Keratinocyte (primary cell): ENCODE data around the gene ERRFI1. TPM values are rescaled to one million over a fixed set of nuclear protein-coding genes. Genes with fewer than 3 reads are reported as not detected.

ENCODE experiments used
- DNase-seq: peaks from one replicate; pipeline ENCODE4 v3.0.0-alpha.2; 2011; ENCODE audit warnings: low read depth, missing footprints, low spot score
- FAIRE-seq: peaks from 2 replicates; lab custom pipeline; 2011; peaks lifted over from hg19 to GRCh38; lab: Jason Lieb, UNC
- H2AFZ ChIP-seq: 2 replicates; pipeline ENCODE4 v1.6.0; 2012; ENCODE audit warnings: low read length, control low read depth, inconsistent platforms; ENCODE audit not compliant: control insufficient read depth
- H3K27ac ChIP-seq: 2 replicates; pipeline ENCODE4 v1.5.1; 2011; ENCODE audit warnings: low read length; ENCODE audit not compliant: control insufficient read depth, insufficient read depth
- H3K27me3 ChIP-seq: 3 replicates; pipeline ENCODE4 v1.6.0; 2011; ENCODE audit warnings: low read length; ENCODE audit not compliant: control insufficient read depth, insufficient read depth; ENCODE audit errors: extremely low read depth
- H3K36me3 ChIP-seq, 2 experiments: 2 replicates in 1 of 2; 3 replicates in 1 of 2; pipeline ENCODE4 v1.5.1; 2011; ENCODE audit warnings: low read length in 2 of 2, mild to moderate bottlenecking in 1 of 2; ENCODE audit not compliant: control insufficient read depth in 2 of 2, insufficient read depth in 2 of 2; ENCODE audit errors: extremely low read depth in 1 of 2
- H3K4me1 ChIP-seq: 3 replicates; pipeline ENCODE4 v1.5.1; 2011; ENCODE audit warnings: low read length; ENCODE audit not compliant: control insufficient read depth, insufficient read depth; ENCODE audit errors: extremely low read depth
- H3K4me2 ChIP-seq: 3 replicates; pipeline ENCODE4 v1.6.0; 2011; ENCODE audit warnings: low read depth, low read length; ENCODE audit not compliant: control insufficient read depth, insufficient read depth; ENCODE audit errors: extremely low read depth
- H3K4me3 ChIP-seq, 3 experiments: fragments of 200-600 bp in 1 of 3; sonication (generic) in 1 of 3; 2 replicates in 2 of 3; 3 replicates in 1 of 3; pipeline ENCODE4 v1.5.1; 2011 to 2016; ENCODE audit warnings: low read length in 3 of 3, mild to moderate bottlenecking in 3 of 3, control low read depth in 2 of 3, inconsistent platforms in 1 of 3, low read depth in 1 of 3, mixed read lengths in 1 of 3, mixed run types in 1 of 3, moderate library complexity in 1 of 3; ENCODE audit not compliant: control insufficient read depth in 2 of 3, insufficient read depth in 2 of 3; ENCODE audit errors: extremely low read depth in 1 of 3
- H3K79me2 ChIP-seq: 2 replicates; pipeline ENCODE4 v1.6.0; 2012; ENCODE audit warnings: low read length; ENCODE audit not compliant: control insufficient read depth, insufficient read depth
- H3K9ac ChIP-seq: 3 replicates; pipeline ENCODE4 v1.6.0; 2011; ENCODE audit warnings: low read length; ENCODE audit not compliant: control insufficient read depth, insufficient read depth; ENCODE audit errors: extremely low read depth
- H3K9me1 ChIP-seq: 3 replicates; pipeline ENCODE4 v1.6.0; 2011; ENCODE audit warnings: low read length; ENCODE audit not compliant: control insufficient read depth, insufficient read depth; ENCODE audit errors: extremely low read depth
- H3K9me3 ChIP-seq: 2 replicates; pipeline ENCODE4 v1.5.1; 2012; ENCODE audit warnings: low read depth, low read length; ENCODE audit not compliant: control insufficient read depth
- H4K20me1 ChIP-seq: 3 replicates; pipeline ENCODE4 v1.6.0; 2011; ENCODE audit warnings: low read length; ENCODE audit not compliant: control insufficient read depth, insufficient read depth; ENCODE audit errors: extremely low read depth
- EZH2 ChIP-seq: IDR thresholded peaks from one replicate; pipeline ENCODE4 v1.6.1; 2012; ENCODE audit warnings: inconsistent platforms, mild to moderate bottlenecking, low read length, moderate library complexity
- dilution Hi-C: fragments of 300-500 bp; cut with MboI; formaldehyde crosslinking; loops from one replicate; pipeline ENCODE4 v1.7.0; 2020; ENCODE audit warnings: low sequenced_read_pairs; ENCODE audit not compliant: extremely low pct_ligation_motif_present
- polyA plus RNA-seq, 5 experiments: library from polyadenylated mRNA; depleted of rRNA in 3 of 5; stranded (reverse) in 3 of 5; stranded (forward) in 1 of 5; unstranded in 1 of 5; fragments of >200 nt; gene quantifications; 1 replicate in 1 of 5; 2 replicates in 3 of 5; 3 replicates in 1 of 5; pipeline versions ENCODE4 v1.2.1 to v1.2.3, GENCODE V29; 2011 to 2012; ENCODE audit warnings: missing spikeins in 2 of 5, low read depth in 1 of 5, low replicate concordance in 1 of 5
- TF ChIP-seq, protein P1 (sequence below), 3 experiments: IDR thresholded peaks in 1 of 3; conservative IDR thresholded peaks in 1 of 3; optimal IDR thresholded peaks in 1 of 3; 2 replicates in 2 of 3; 3 replicates in 1 of 3; pipeline versions ENCODE3 to v1.5.1; 2011; ENCODE audit warnings: low read length in 3 of 3, mild to moderate bottlenecking in 3 of 3, moderate library complexity in 2 of 3, control low read depth in 1 of 3, inconsistent platforms in 1 of 3; ENCODE audit not compliant: insufficient read depth in 2 of 3; ENCODE audit errors: extremely low read depth in 1 of 3

Gene ERRFI1
- polyA plus RNA-seq, 1 donor (not counting 4 experiments of a cell fraction or from before 2014, with no cell fraction given), result 130 TPM

DNA sequence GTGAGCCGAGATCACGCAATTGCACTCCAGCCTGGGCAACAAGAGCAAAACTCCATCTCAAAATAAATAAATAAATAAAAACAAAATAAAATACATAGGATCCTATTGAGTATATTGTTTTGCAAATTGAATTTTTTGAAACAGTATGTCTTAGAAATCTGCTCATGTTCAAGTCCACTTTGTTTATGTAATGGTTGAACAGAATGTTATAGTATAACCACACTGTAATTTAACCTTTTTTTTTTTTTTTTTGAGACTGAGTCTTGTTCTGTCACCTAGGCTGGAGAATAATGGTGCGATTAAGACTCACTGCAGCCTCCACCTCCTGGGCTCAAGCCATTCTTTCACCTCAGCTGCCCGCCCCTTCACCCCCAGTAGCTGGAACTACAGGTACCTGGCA, 33.2 kb downstream of the ERRFI1 start:
- no peak for FAIRE-seq

DNA sequence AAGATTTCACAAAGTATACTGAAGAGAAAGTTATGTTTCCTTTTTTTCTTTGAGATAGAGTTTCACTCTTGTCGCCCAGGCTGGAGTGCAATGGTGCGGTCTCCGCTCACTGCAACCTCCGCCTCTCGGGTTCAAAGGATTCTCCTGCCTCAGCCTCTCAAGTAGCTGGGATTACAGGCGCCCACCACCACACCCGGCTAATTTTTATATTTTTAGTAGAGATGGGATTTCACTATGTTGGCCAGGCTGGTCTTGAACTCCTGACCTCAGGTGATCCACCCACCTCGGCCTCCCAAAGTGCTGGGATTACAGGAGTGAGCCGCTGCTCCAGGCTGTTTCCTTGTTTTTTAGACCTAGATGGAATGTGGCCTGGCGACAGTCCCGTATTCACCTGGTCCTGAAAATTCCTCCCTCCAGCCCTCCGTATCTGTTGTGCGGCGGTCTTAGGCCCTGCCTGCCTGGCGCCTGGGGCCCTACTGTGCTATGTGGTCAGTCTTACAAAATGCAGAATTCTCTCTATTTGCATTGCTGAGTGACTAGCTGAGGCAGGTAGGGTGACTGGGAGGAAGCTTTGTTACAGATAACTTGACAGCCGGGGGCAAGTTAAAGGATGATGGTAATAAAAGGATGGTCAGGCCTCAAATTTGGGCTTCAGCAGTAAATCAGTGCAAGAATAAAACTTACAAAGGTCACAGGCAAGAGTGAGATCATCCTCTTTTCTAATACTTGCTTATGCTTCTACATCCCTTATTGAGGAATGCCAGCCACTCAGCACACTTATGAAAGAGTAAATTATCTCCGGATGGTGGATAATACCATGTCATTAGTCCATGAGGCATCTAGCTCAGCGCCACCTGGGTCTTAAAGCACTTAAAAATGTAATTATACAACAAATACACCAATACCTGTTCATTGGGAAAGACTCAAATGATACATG, 34.3 kb downstream of the ERRFI1 start:
- TF ChIP-seq EZH2, result no peak
- TF ChIP-seq, protein P1, sequence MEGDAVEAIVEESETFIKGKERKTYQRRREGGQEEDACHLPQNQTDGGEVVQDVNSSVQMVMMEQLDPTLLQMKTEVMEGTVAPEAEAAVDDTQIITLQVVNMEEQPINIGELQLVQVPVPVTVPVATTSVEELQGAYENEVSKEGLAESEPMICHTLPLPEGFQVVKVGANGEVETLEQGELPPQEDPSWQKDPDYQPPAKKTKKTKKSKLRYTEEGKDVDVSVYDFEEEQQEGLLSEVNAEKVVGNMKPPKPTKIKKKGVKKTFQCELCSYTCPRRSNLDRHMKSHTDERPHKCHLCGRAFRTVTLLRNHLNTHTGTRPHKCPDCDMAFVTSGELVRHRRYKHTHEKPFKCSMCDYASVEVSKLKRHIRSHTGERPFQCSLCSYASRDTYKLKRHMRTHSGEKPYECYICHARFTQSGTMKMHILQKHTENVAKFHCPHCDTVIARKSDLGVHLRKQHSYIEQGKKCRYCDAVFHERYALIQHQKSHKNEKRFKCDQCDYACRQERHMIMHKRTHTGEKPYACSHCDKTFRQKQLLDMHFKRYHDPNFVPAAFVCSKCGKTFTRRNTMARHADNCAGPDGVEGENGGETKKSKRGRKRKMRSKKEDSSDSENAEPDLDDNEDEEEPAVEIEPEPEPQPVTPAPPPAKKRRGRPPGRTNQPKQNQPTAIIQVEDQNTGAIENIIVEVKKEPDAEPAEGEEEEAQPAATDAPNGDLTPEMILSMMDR (optimal IDR thresholded peaks at IDR 0.05 in 1 of 3, IDR thresholded peaks at IDR 0.05 in 1 of 3, conservative IDR thresholded peaks at IDR 0.05 in 1 of 3; ENCODE audit: extremely low read depth in 1 of 3, insufficient read depth in 2 of 3, low read length in 3 of 3), result no peak
- dilution Hi-C loops, result no loop called here

More for the DNA sequence above, 33.2 kb downstream of the ERRFI1 start:
- Histone ChIP-seq H3K27ac (no peak overlapping the region), H3K79me2 (no peaks in the 10 kb centered on the region), H3K4me2 (no peak overlapping the region), H3K27me3 (no peaks in the 10 kb centered on the region), H2AFZ (no peak overlapping the region), H3K9ac (no peak overlapping the region), H3K36me3 (peaks cover 0 to 3% of the 10 kb centered on the region in 2 experiments), H3K9me3 (no peaks in the 10 kb centered on the region), H4K20me1 (no peaks in the 10 kb centered on the region), H3K9me1 (no peaks in the 10 kb centered on the region), H3K4me1 (peaks cover 12% of the 10 kb centered on the region), H3K4me3 (no peak overlapping the region)
- dilution Hi-C loops, result no loop called here
- no peak for DNase-seq
- TF ChIP-seq EZH2, result no peak
- TF ChIP-seq, protein P1 (optimal IDR thresholded peaks at IDR 0.05 in 1 of 3, IDR thresholded peaks at IDR 0.05 in 1 of 3, conservative IDR thresholded peaks at IDR 0.05 in 1 of 3; ENCODE audit: extremely low read depth in 1 of 3, insufficient read depth in 2 of 3, low read length in 3 of 3), result no peak

More for the DNA sequence above, 34.3 kb downstream of the ERRFI1 start:
- H4K20me1 ChIP-seq, result no peaks in the 10 kb centered on the region
- no peaks in the 10 kb centered on the region for H3K9me1 ChIP-seq
- DNase-seq, result no peak
- peaks cover 12% of the 10 kb centered on the region for H3K4me1 ChIP-seq
- H3K27me3 ChIP-seq, result no peaks in the 10 kb centered on the region
- H3K9me3 ChIP-seq, result no peaks in the 10 kb centered on the region
- no peak overlapping the region for H2AFZ ChIP-seq
- H3K4me3 ChIP-seq, result no peak overlapping the region
- no peak overlapping the region for H3K4me2 ChIP-seq
- FAIRE-seq, result no peak
- H3K79me2 ChIP-seq, result no peaks in the 10 kb centered on the region
- no peak overlapping the region for H3K27ac ChIP-seq
- no peak overlapping the region for H3K9ac ChIP-seq
- H3K36me3 ChIP-seq, result peaks cover 0 to 3% of the 10 kb centered on the region in 2 experiments
